Endothelial cell of umbilical vein (primary cell): Measurements from ENCODE around the gene DLX6. TPM values are rescaled to one million over a fixed set of nuclear protein-coding genes. Genes with fewer than 3 reads are reported as not detected.

ENCODE experiments used
- BruUV-seq: library from RNA; stranded (reverse); fragments of 400-500 nt; replicated peaks from 2 replicates; lab custom pipeline; 2021; lab: Mats Ljungman, UMichigan
- CTCF ChIA-PET: fragments of 300-600, 350-600 bp; sonication (Branson Sonifier 250); formaldehyde crosslinking; loops from one replicate; lab custom pipeline; 2021; ENCODE audit warnings: antibody characterized with exemption, inconsistent platforms; lab: Charles Lee
- POLR2A ChIA-PET: fragments of 300-600, 350-600 bp; sonication (Branson Sonifier 250); formaldehyde crosslinking; loops from one replicate; lab custom pipeline; 2021; ENCODE audit warnings: antibody characterized with exemption, inconsistent platforms; lab: Charles Lee
- DNase-seq: peaks from one replicate; pipeline ENCODE4 v3.0.0-alpha.2; 2011; ENCODE audit warnings: low read depth, low spot score
- FAIRE-seq: peaks from 2 replicates; lab custom pipeline; 2011; peaks lifted over from hg19 to GRCh38; lab: Jason Lieb, UNC
- H2AFZ ChIP-seq: 2 replicates; pipeline ENCODE4 v1.6.0; 2012; ENCODE audit warnings: low read depth, low read length, control low read depth, inconsistent platforms
- H3K27ac ChIP-seq: 2 replicates; pipeline ENCODE4 v1.5.1; 2011; ENCODE audit warnings: low read depth, mild to moderate bottlenecking, control low read depth, low read length, moderate library complexity; ENCODE audit not compliant: insufficient read depth
- H3K27me3 ChIP-seq, 2 experiments: 2 replicates each; pipeline versions ENCODE4 v1.6.0 to v1.6.1; 2011; ENCODE audit warnings: low read length in 2 of 2, mixed read lengths in 1 of 2; ENCODE audit not compliant: control insufficient read depth in 2 of 2, insufficient read depth in 2 of 2
- H3K36me3 ChIP-seq, 2 experiments: 2 replicates in 1 of 2; 3 replicates in 1 of 2; pipeline ENCODE4 v1.5.1; 2011; ENCODE audit warnings: low read length in 2 of 2, mild to moderate bottlenecking in 1 of 2, moderate library complexity in 1 of 2; ENCODE audit not compliant: control insufficient read depth in 2 of 2, insufficient read depth in 2 of 2; ENCODE audit errors: extremely low read depth in 1 of 2
- H3K4me1 ChIP-seq: 3 replicates; pipeline ENCODE4 v1.5.1; 2011; ENCODE audit warnings: mild to moderate bottlenecking, low read length; ENCODE audit not compliant: control insufficient read depth, insufficient read depth; ENCODE audit errors: extremely low read depth
- H3K4me2 ChIP-seq: 2 replicates; pipeline ENCODE4 v1.6.1; 2011; ENCODE audit warnings: low read length, control low read depth, mixed read lengths; ENCODE audit not compliant: insufficient read depth
- H3K4me3 ChIP-seq, 3 experiments: fragments of 200-600 bp in 1 of 3; sonication (generic), shearing (Covaris generic) in 1 of 3; replicated peaks in 1 of 3; 2 replicates each; pipeline ENCODE4 v1.5.1; 2011 to 2016; ENCODE audit warnings: control low read depth in 3 of 3, low read length in 3 of 3, mild to moderate bottlenecking in 2 of 3, inconsistent platforms in 1 of 3, low read depth in 1 of 3, moderate library complexity in 1 of 3; ENCODE audit not compliant: insufficient read depth in 1 of 3
- H3K79me2 ChIP-seq: 2 replicates; pipeline ENCODE4 v1.6.0; 2012; ENCODE audit warnings: low read length, inconsistent platforms; ENCODE audit not compliant: control insufficient read depth, insufficient read depth
- H3K9ac ChIP-seq: replicated peaks from 2 replicates; pipeline ENCODE3; 2011; ENCODE audit warnings: low read length, control low read depth; ENCODE audit not compliant: insufficient read depth; ENCODE audit errors: extremely low read depth
- H3K9me1 ChIP-seq: replicated peaks from 3 replicates; pipeline ENCODE4 v1.6.0; 2011; ENCODE audit warnings: mild to moderate bottlenecking, low read length; ENCODE audit not compliant: control insufficient read depth, insufficient read depth; ENCODE audit errors: extremely low read depth
- H3K9me3 ChIP-seq: replicated peaks from 2 replicates; pipeline ENCODE4 v1.5.1; 2012; ENCODE audit warnings: low read length, inconsistent platforms; ENCODE audit not compliant: control insufficient read depth, insufficient read depth
- H4K20me1 ChIP-seq: replicated peaks from 2 replicates; pipeline ENCODE3; 2011; ENCODE audit warnings: mild to moderate bottlenecking, low read length; ENCODE audit not compliant: control insufficient read depth, insufficient read depth; ENCODE audit errors: extremely low read depth
- CTCF ChIP-seq, 2 donors: IDR thresholded peaks; 1 replicate in 1 of 2; 2 replicates in 1 of 2; pipeline ENCODE4 v1.5.1; 2011; ENCODE audit warnings: low read length in 2 of 2, mild to moderate bottlenecking in 2 of 2, moderate library complexity in 2 of 2, control low read depth in 1 of 2, inconsistent platforms in 1 of 2, low read depth in 1 of 2; ENCODE audit not compliant: insufficient read depth in 1 of 2; ENCODE audit errors: extremely low read depth in 1 of 2
- EZH2 ChIP-seq: IDR thresholded peaks from 2 replicates; pipeline ENCODE4 v1.6.1; 2012; ENCODE audit warnings: borderline replicate concordance, low read depth, mild to moderate bottlenecking, moderate library complexity, low read length, inconsistent platforms; ENCODE audit not compliant: severe bottlenecking
- FOS ChIP-seq: IDR thresholded peaks from 2 replicates; pipeline ENCODE4 v1.6.1; 2011; ENCODE audit warnings: mild to moderate bottlenecking, low read length, moderate library complexity, borderline replicate concordance; ENCODE audit not compliant: insufficient read depth
- GATA2 ChIP-seq: IDR thresholded peaks from 2 replicates; pipeline ENCODE4 v1.7.0; 2011; ENCODE audit warnings: low read depth, mild to moderate bottlenecking, moderate library complexity, mixed read lengths, low read length; ENCODE audit not compliant: insufficient read length, insufficient read depth
- JUN ChIP-seq: IDR thresholded peaks from 2 replicates; pipeline ENCODE4 v1.6.1; 2011; ENCODE audit warnings: borderline replicate concordance, low read depth; ENCODE audit not compliant: insufficient read length, insufficient read depth
- MYC ChIP-seq: IDR thresholded peaks from one replicate; pipeline ENCODE4 v1.6.1; 2011; ENCODE audit warnings: mild to moderate bottlenecking, low read depth, low read length
- POLR2A ChIP-seq: IDR thresholded peaks from 2 replicates; pipeline ENCODE4 v1.6.1; 2012; ENCODE audit warnings: low read depth, mild to moderate bottlenecking, control low read depth, low read length
- POLR2AphosphoS5 ChIP-seq: IDR thresholded peaks from 2 replicates; pipeline ENCODE4 v1.6.1; 2012; ENCODE audit warnings: low read depth, mild to moderate bottlenecking, control low read depth, low read length, moderate library complexity; ENCODE audit not compliant: insufficient read depth
- dilution Hi-C: fragments of 300-500 bp; cut with MboI; formaldehyde crosslinking; loops from one replicate; pipeline ENCODE4 v1.15.0; 2019; ENCODE audit warnings: low sequenced_read_pairs; ENCODE audit not compliant: extremely low pct_ligation_motif_present
- intact Hi-C: fragments of 100-400 bp; cut with micrococcal nuclease; formaldehyde crosslinking; loops from one replicate; pipeline ENCODE4 v1.10.0; 2022
- polyA plus RNA-seq, 4 experiments: library from polyadenylated mRNA; depleted of rRNA in 3 of 4; stranded (reverse) in 3 of 4; unstranded in 1 of 4; fragments of >200 nt; gene quantifications; 2 replicates each; pipeline versions ENCODE4 v1.2.1 to v1.2.3, GENCODE V29; 2011 to 2012; ENCODE audit warnings: missing spikeins in 1 of 4
- total RNA-seq: library from RNA; stranded (reverse); gene quantifications from 2 replicates; pipeline ENCODE4 v1.2.3, GENCODE V29; 2021
- TF ChIP-seq, protein P1 (sequence below): IDR thresholded peaks from 2 replicates; pipeline ENCODE4 v1.6.1; 2011; ENCODE audit not compliant: insufficient read depth, insufficient read length

Gene DLX6
- total and polyA plus RNA-seq, 2 donors (not counting 3 experiments of a cell fraction or from before 2014, with no cell fraction given) = not detected

DNA sequence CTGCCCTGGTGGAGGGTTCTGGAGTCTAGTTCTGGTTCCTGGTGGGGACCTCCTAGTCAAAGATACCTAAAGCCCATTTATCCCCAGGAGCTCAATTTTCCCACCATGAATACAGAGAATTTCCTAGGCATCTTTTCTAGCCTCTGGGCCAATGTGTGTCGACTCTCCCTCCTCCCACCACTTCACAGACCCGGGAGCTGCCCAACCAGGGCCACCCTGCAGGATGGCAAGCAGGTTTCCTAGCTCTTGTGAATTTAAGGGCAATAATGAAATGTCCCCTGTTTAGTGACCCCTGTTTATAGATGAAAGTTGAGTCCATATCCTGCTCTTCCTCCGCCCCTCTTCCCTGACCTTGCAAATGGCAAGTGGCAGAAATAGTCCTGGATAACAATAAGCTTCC is 9.9 kb downstream of the DLX6 start:
- ChIA-PET POLR2A (no interaction called here), CTCF (interaction anchor here (1.4 to 7.4 kb wide), 2 partner anchors 9 to 11 kb away, joined by 5 to 48 read pairs; no protein-coding TSS in a partner anchor)
- no peak overlapping the region for H3K9ac ChIP-seq
- H3K79me2 ChIP-seq = no peaks in the 10 kb centered on the region
- peaks cover 90 to 98% of the 10 kb centered on the region in 2 experiments for H3K27me3 ChIP-seq
- H3K9me1 ChIP-seq = no peaks in the 10 kb centered on the region
- H3K4me2 ChIP-seq = no peak overlapping the region
- H3K27ac ChIP-seq = no peak overlapping the region
- H3K4me3 ChIP-seq = no peak overlapping the region
- dilution Hi-C loops = no loop called here
- H3K9me3 ChIP-seq = no peaks in the 10 kb centered on the region
- FAIRE-seq (no peak), DNase-seq (no peak)
- no peaks in the 10 kb centered on the region for H3K36me3 ChIP-seq
- no peaks in the 10 kb centered on the region for H4K20me1 ChIP-seq
- intact Hi-C loops = no loop called here
- TF ChIP-seq CTCF (IDR thresholded peaks at IDR 0.05; ENCODE audit: extremely low read depth in 1 of 2, insufficient read depth in 1 of 2, low read depth in 1 of 2, low read length in 2 of 2) (no peak), POLR2A (no peak), POLR2AphosphoS5 (no peak), GATA2 (no peak), EZH2 (no peak), FOS (no peak), JUN (no peak), MYC (no peak)
- TF ChIP-seq, protein P1, sequence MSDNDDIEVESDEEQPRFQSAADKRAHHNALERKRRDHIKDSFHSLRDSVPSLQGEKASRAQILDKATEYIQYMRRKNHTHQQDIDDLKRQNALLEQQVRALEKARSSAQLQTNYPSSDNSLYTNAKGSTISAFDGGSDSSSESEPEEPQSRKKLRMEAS = no peak
- H3K4me1 ChIP-seq = no peaks in the 10 kb centered on the region
- BruUV-seq = no TSS peak
- H2AFZ ChIP-seq = no peak overlapping the region
